22Rv1 (cell line): ENCODE measurements around the gene NRDE2.
"Not testable (repeated sequence)": the region's sequence is repeated elsewhere in the genome, so short reads cannot be mapped to it uniquely, and the experiment has no call there.

Source experiments
- H3K27ac ChIP-seq: fragments of 450-650 bp; 2 replicates; pipeline ENCODE4 v1.5.1; 2017
- CTCF ChIP-seq: fragments of 450-650 bp; IDR thresholded peaks from 2 replicates; pipeline ENCODE4 v1.5.1; 2017; ENCODE audit warnings: mild to moderate bottlenecking
- ZFX ChIP-seq: fragments of 450-650 bp; IDR thresholded peaks from 2 replicates; pipeline ENCODE4 v1.6.1; 2017; ENCODE audit warnings: antibody characterized with exemption, borderline replicate concordance

Gene NRDE2

GRCh38 chr14:90266441-90267154 is 65.1 kb downstream of the NRDE2 start:
- no peak for TF ChIP-seq ZFX
- TF ChIP-seq CTCF: no peak

GRCh38 chr14:90263748-90264449 is 67.8 kb downstream of the NRDE2 start:
- no peak overlapping the region for H3K27ac ChIP-seq
- TF ChIP-seq CTCF: no peak
- no peak for TF ChIP-seq ZFX

More at GRCh38 chr14:90266441-90267154, 65.1 kb downstream of the NRDE2 start:
- H3K27ac ChIP-seq: no peak overlapping the region

GRCh38 chr14:90256354-90257131 is 75.2 kb downstream of the NRDE2 start, which contains the start of gene PSMC1:
PSMC1 (plus strand) TSS chr14:90256553; CDS start chr14:90256598, 45 bp downstream.
- TF ChIP-seq CTCF: no peak
- no peak for TF ChIP-seq ZFX
- peak within 1 kb of the TSS; percentile 67 for H3K27ac ChIP-seq

- no peak for TF ChIP-seq ZFX
- TF ChIP-seq CTCF: no peak
- peak overlapping the region; percentile 67; the same call in 1 of the 2 replicates for H3K27ac ChIP-seq
Observed at GRCh38 chr14:90255871-90256270, 75.9 kb downstream of the NRDE2 start.

GRCh38 chr14:90253826-90254225 is 77.9 kb downstream of the NRDE2 start:
- no peak for TF ChIP-seq CTCF
- TF ChIP-seq ZFX: no peak
- H3K27ac ChIP-seq: no peak overlapping the region

GRCh38 chr14:90248594-90248993 is 83.1 kb downstream of the NRDE2 start:
- TF ChIP-seq ZFX (no peak), CTCF (no peak)
- no peak overlapping the region for H3K27ac ChIP-seq

- not testable (repeated sequence) for H3K27ac ChIP-seq
Observed at GRCh38 chr14:90247441-90247840, 84.3 kb downstream of the NRDE2 start.
